Transverse colon (tissue), 4 donors: ENCODE data around the gene ZNF792. TPM values are rescaled to one million over a fixed set of nuclear protein-coding genes. Genes with fewer than 3 reads are reported as not detected.

Source experiments
- DNase-seq: peaks from one replicate; pipeline ENCODE4 v3.0.0-alpha.2; 2019
- H3K27ac ChIP-seq, 4 donors: fragments of 200-600 bp; sonication (generic); 2 replicates each; pipeline ENCODE4 v1.5.1; 2016 to 2018; ENCODE audit warnings: inconsistent platforms in 4 of 4
- H3K27me3 ChIP-seq: fragments of 200-600 bp; sonication (generic); 2 replicates; pipeline ENCODE4 v1.5.1; 2017; ENCODE audit warnings: inconsistent platforms
- H3K36me3 ChIP-seq, 4 donors: fragments of 200-600 bp; sonication (generic); 2 replicates each; pipeline ENCODE4 v1.5.1; 2017 to 2019; ENCODE audit warnings: inconsistent platforms in 4 of 4
- H3K4me1 ChIP-seq, 4 donors: fragments of 200-600 bp; sonication (generic); 2 replicates each; pipeline ENCODE4 v1.5.1; 2017 to 2020; ENCODE audit warnings: inconsistent platforms in 4 of 4
- H3K4me3 ChIP-seq, 4 donors: fragments of 200-600 bp; sonication (generic); 1 replicate in 1 of 4; 2 replicates in 3 of 4; pipeline versions ENCODE4 v1.5.1 to v1.6.1; 2017 to 2019; ENCODE audit warnings: inconsistent platforms in 4 of 4
- H3K9me3 ChIP-seq, 2 donors: fragments of 200-600 bp; sonication (generic); 2 replicates each; pipeline ENCODE4 v1.5.1; 2017 to 2019; ENCODE audit warnings: inconsistent platforms in 2 of 2
- EP300 ChIP-seq: sonication (generic); formaldehyde crosslinking; IDR thresholded peaks from one replicate; pipeline ENCODE4 v1.6.1; 2017; ENCODE audit warnings: antibody characterized with exemption, low read depth
- POLR2A ChIP-seq: fragments of 450-650 bp; IDR thresholded peaks from one replicate; pipeline ENCODE4 v1.6.1; 2016; ENCODE audit warnings: antibody characterized with exemption, mild to moderate bottlenecking, moderate library complexity
- POLR2AphosphoS5 ChIP-seq, 3 donors: sonication (generic); formaldehyde crosslinking; IDR thresholded peaks; one replicate each; pipeline ENCODE4 v1.6.1; 2016; ENCODE audit warnings: antibody characterized with exemption in 3 of 3
- WGBS, 2 donors: methylation state at CpG; one replicate each; pipeline ENCODE4 v1.1.5; 2018; ENCODE audit warnings: low coverage in 1 of 2; 5-methylcytosine and 5-hydroxymethylcytosine counted together
- in situ Hi-C, 4 donors: fragments of 200-750 bp; cut with MboI; loops; one replicate each; pipeline versions ENCODE4 v1.15.0 to v1.15.1; 2017; ENCODE audit warnings: low sequenced_read_pairs in 3 of 4, low pct_ligation_motif_present in 1 of 4, low pct_unique_long_range_greater_than_20kb in 1 of 4
- intact Hi-C: fragments of 100-400 bp; cut with DNase I; formaldehyde crosslinking; loops from one replicate; pipeline ENCODE4 v1.15.1; 2023; ENCODE audit warnings: low total_unique reads
- total RNA-seq, 4 donors: library from RNA; depleted of rRNA; stranded (reverse); fragments of >200 nt; gene quantifications; one replicate each; pipeline ENCODE4 v1.1.0, GENCODE V29; 2016
- TF ChIP-seq, protein P1 (sequence below), 5 experiments: fragments of 200-600 bp in 3 of 5; fragments of 450-650 bp in 2 of 5; sonication (generic) in 3 of 5; IDR thresholded peaks; 1 replicate in 2 of 5; 2 replicates in 3 of 5; pipeline ENCODE4 v1.5.1; 2016 to 2017; ENCODE audit warnings: antibody characterized with exemption in 5 of 5, inconsistent platforms in 3 of 5, mild to moderate bottlenecking in 2 of 5, moderate library complexity in 1 of 5

Gene ZNF792
- total RNA-seq, 4 donors from 2014 or later = 3.4 to 8.4 (median 6.5) TPM

DNA sequence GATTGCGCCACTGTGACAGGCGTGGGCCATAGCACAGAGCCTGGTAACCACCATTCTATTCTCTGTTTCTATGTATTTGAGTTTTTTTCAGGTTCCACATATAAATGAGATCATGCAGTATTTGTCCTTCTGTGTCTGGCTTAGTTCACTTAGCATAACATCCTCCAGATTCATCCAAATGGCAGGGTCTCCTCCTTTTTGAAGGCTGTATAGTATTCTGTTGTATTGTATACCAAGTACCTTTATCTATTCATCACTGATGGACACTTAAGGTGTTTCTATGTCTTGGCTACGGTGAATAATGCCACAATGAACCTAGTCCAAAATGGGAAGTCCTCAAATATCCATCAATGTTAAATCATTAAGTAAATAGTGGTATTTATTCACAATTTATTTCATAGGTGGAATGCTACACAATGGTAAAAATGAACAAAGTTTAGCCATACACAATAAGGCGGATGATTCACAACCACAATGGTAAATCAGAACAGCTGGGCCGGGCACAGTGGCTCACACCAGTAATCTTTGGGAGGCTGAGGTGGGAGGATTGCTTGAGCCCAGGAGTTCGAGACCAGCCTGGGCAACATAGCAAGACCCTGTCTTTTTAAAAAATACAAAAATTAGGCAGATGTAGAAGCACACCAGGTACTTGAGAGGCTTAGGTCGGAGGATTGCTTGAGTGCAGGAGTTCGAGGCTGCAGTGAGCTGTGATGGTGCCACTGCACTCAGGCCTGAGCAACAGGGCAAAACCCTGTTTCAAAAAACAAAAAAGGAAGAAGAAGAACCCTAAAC is 27.7 kb upstream of the ZNF792 start:
- H3K27me3 ChIP-seq = no peaks in the 10 kb centered on the region
- TF ChIP-seq, protein P1, sequence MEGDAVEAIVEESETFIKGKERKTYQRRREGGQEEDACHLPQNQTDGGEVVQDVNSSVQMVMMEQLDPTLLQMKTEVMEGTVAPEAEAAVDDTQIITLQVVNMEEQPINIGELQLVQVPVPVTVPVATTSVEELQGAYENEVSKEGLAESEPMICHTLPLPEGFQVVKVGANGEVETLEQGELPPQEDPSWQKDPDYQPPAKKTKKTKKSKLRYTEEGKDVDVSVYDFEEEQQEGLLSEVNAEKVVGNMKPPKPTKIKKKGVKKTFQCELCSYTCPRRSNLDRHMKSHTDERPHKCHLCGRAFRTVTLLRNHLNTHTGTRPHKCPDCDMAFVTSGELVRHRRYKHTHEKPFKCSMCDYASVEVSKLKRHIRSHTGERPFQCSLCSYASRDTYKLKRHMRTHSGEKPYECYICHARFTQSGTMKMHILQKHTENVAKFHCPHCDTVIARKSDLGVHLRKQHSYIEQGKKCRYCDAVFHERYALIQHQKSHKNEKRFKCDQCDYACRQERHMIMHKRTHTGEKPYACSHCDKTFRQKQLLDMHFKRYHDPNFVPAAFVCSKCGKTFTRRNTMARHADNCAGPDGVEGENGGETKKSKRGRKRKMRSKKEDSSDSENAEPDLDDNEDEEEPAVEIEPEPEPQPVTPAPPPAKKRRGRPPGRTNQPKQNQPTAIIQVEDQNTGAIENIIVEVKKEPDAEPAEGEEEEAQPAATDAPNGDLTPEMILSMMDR (IDR thresholded peaks at IDR 0.05) = no peak
- no peak for DNase-seq

DNA sequence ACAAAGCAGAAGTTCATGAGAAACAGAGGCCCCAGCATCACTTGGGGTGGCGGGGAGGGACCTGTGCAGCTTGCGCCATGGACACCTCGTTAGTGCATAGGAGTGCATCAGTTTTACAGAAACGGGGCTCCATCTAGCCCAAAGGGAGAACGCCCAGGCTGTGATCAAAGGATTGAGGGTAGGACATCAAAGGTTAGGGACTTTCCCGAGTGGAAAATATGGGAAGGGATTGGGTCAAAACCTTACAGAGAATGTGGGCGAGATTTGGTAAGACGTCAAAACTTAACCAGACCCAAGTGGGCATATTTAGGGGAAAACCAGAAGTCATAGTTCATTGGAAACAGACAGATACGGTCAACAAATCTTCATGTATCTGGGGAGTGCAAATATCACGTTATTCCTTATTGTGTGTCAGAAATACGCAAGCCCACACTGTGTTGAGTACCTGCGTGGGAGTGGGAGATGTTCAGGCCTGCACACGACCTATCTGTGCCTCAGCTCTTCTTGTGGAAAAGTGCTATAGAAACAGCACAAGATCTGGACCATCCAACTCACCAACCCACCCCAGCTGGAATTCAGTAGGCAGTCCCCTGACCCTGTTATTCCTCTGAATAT is 26.7 kb upstream of the ZNF792 start:
- 75% methylated on average over 13 of the region's 13 CpGs; no CpG with 5 or more reads in 1 of the 2 donors for WGBS, 2 donors
- Histone ChIP-seq H3K36me3 (no peaks in the 10 kb centered on the region), H3K4me1 (peaks cover 4 to 21% (median 15%) of the 10 kb centered on the region in 4 donors), H3K4me3 (no peak overlapping the region), H3K27me3 (no peaks in the 10 kb centered on the region), H3K27ac (no peak overlapping the region), H3K9me3 (no peaks in the 10 kb centered on the region)
- intact Hi-C loops = no loop called here
- in situ Hi-C loops = no loop called here
- no peak for TF ChIP-seq POLR2A
- TF ChIP-seq POLR2AphosphoS5 (IDR thresholded peaks at IDR 0.05) = no peak
- TF ChIP-seq, protein P1 (IDR thresholded peaks at IDR 0.05) = no peak
- no peak for TF ChIP-seq EP300
- no peak for DNase-seq

More for the DNA sequence above, 27.7 kb upstream of the ZNF792 start:
- H3K36me3 ChIP-seq = no peaks in the 10 kb centered on the region
- H3K4me1 ChIP-seq = peaks cover 4 to 28% (median 16%) of the 10 kb centered on the region in 4 donors
- WGBS, 2 donors = 77 to 91% methylated on average over 4 to 8 of the region's 8 CpGs
- in situ Hi-C loops = no loop called here
- H3K9me3 ChIP-seq = no peaks in the 10 kb centered on the region
- H3K4me3 ChIP-seq = no peak overlapping the region
- intact Hi-C loops = no loop called here
- no peak overlapping the region for H3K27ac ChIP-seq

DNA sequence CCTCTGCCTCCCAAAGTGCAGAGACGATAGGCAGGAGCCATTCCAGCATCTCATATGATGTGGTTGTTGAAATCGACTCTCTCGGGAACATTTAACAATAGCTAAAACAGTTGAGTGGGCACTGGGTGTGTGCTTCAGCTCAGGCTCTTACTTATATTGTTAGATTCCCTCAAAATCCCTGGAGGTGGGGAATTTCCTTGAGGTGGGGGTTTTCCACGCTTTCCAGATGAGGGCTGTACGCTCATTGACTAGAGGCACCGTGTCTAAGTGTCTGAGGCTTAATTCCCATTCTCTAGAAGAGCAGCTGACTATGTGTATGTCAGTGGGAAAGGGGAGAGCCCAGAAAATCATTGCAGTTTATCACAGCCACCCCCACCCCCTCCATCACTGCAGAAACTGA is 25.3 kb upstream of the ZNF792 start:
- no peak for DNase-seq
- in situ Hi-C loops = no loop called here
- no peak for TF ChIP-seq EP300
- TF ChIP-seq, protein P1 (IDR thresholded peaks at IDR 0.05) = no peak
- TF ChIP-seq POLR2A = no peak
- no peak for TF ChIP-seq POLR2AphosphoS5 (IDR thresholded peaks at IDR 0.05)
- H3K27ac ChIP-seq = no peak overlapping the region
- 60 to 72% methylated on average over 1 to 6 of the region's 6 CpGs for WGBS, 2 donors
- no peaks in the 10 kb centered on the region for H3K9me3 ChIP-seq
- H3K27me3 ChIP-seq = no peaks in the 10 kb centered on the region
- no peaks in the 10 kb centered on the region for H3K36me3 ChIP-seq
- peaks cover 0 to 14% (median 4%) of the 10 kb centered on the region in 4 donors for H3K4me1 ChIP-seq
- intact Hi-C loops = no loop called here
- H3K4me3 ChIP-seq = no peak overlapping the region

DNA sequence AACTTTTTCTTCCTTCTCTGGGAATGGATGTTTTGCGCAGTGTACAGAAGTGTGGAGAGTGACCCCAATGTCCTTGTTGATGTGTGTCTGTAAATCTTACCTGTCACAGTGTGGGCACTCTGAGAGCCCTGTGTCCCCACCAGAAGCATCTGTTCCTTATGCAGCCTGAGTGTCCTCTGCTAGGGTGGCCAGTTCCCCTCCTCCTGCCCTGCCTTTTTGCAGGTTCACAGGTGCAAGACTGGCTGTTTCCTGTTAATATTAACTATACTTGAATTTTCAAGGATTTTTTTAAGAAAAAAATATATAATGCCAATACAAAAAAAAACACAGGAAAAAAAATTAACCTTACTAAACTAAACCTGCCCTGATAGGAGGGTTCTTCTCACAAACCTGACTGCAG is 24.1 kb upstream of the ZNF792 start:
- H3K36me3 ChIP-seq = no peaks in the 10 kb centered on the region
- intact Hi-C loops = no loop called here

More for the DNA sequence above, 24.1 kb upstream of the ZNF792 start:
- DNase-seq = no peak
- Histone ChIP-seq H3K27ac (no peak overlapping the region), H3K27me3 (no peaks in the 10 kb centered on the region), H3K9me3 (no peaks in the 10 kb centered on the region), H3K4me3 (no peak overlapping the region), H3K4me1 (peaks cover 0 to 10% (median 3%) of the 10 kb centered on the region in 4 donors)
- TF ChIP-seq POLR2A (no peak), POLR2AphosphoS5 (IDR thresholded peaks at IDR 0.05) (no peak), EP300 (no peak)
- TF ChIP-seq, protein P1 (IDR thresholded peaks at IDR 0.05) = no peak
- WGBS, 2 donors = 96 to 100% methylated on average over 1 of the region's 1 CpG
- in situ Hi-C loops = no loop called here
